Activated CD4-positive, CD25-positive, alpha-beta regulatory T cell treated with anti-CD3 and anti-CD28 coated beads, Interleukin-2, amount 50 U/mL, for 16 hours (primary cell): ENCODE results near the gene SAA2.

Experiments
- DNase-seq: peaks from one replicate; pipeline ENCODE4 v3.0.0-alpha.2; 2020; ENCODE audit warnings: low read depth, low spot score

Gene SAA2

DNA sequence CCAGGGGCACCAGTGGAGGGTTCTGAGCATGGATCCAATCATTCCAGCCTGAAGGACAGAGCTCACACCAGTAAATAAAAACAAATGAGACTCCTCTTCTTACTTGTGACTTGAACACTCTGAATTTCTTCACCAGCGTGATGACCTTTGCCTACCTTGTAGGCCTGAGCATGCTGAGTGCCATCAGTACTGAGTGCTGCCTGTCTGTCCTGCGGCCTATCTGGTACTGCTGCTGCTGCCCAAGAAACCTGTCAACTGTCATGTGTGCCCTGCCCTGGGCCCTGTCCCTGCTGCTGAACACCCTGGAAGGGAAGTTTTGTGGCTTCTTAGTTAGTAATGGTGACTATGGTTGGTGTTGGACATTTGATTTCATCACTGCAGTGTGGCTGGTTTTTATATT, 51.9 kb downstream of the SAA2 start:
- DNase-seq: no peak
